ENCODE measurements around the gene GRIPAP1. TPM values are rescaled to one million over a fixed set of nuclear protein-coding genes. Genes with fewer than 3 reads are reported as not detected.
A peak's percentile ranks its signal among the peaks of the same experiment; 100 is the strongest.

The GRIPAP1 gene
- polyA plus RNA-seq, 1 experiment, result 23.5 TPM

GRCh38 chrX:48956728-48957414 lies 45.2 kb downstream of the GRIPAP1 start:
- no peaks in the 10 kb centered on the region for H3K27me3 ChIP-seq (ENCODE audit: control insufficient read depth, insufficient read depth, low read length)
- no peak for DNase-seq (ENCODE audit: low read depth)
- ChIA-PET POLR2A (interaction anchor here (0.6 kb wide), 1 partner anchor 46 kb away, joined by 4 read pairs; no protein-coding TSS in a partner anchor), CTCF (no interaction called here)
- peaks cover 7% of the 10 kb centered on the region for H3K36me3 ChIP-seq (ENCODE audit: control insufficient read depth, insufficient read depth, low read length)
- H3K4me3 ChIP-seq (ENCODE audit: low read depth, low read length), result peak overlapping the region; percentile 73
- TF ChIP-seq, protein P1, sequence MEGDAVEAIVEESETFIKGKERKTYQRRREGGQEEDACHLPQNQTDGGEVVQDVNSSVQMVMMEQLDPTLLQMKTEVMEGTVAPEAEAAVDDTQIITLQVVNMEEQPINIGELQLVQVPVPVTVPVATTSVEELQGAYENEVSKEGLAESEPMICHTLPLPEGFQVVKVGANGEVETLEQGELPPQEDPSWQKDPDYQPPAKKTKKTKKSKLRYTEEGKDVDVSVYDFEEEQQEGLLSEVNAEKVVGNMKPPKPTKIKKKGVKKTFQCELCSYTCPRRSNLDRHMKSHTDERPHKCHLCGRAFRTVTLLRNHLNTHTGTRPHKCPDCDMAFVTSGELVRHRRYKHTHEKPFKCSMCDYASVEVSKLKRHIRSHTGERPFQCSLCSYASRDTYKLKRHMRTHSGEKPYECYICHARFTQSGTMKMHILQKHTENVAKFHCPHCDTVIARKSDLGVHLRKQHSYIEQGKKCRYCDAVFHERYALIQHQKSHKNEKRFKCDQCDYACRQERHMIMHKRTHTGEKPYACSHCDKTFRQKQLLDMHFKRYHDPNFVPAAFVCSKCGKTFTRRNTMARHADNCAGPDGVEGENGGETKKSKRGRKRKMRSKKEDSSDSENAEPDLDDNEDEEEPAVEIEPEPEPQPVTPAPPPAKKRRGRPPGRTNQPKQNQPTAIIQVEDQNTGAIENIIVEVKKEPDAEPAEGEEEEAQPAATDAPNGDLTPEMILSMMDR (IDR thresholded peaks at IDR 0.05; ENCODE audit: insufficient read depth, low read depth, low read length), result no peak

- POLR2A ChIA-PET, result no interaction called here
- no peak for DNase-seq (ENCODE audit: low read depth)
- no peak overlapping the region for H3K4me3 ChIP-seq (ENCODE audit: low read depth, low read length)
- CTCF ChIA-PET, result no interaction called here
- TF ChIP-seq, protein P1 (IDR thresholded peaks at IDR 0.05; ENCODE audit: insufficient read depth, low read depth, low read length), result no peak
- H3K36me3 ChIP-seq (ENCODE audit: control insufficient read depth, insufficient read depth, low read length), result peaks cover 2% of the 10 kb centered on the region
- no peaks in the 10 kb centered on the region for H3K27me3 ChIP-seq (ENCODE audit: control insufficient read depth, insufficient read depth, low read length)
Observed at GRCh38 chrX:48948589-48948988, 53.5 kb downstream of the GRIPAP1 start.

DNA sequence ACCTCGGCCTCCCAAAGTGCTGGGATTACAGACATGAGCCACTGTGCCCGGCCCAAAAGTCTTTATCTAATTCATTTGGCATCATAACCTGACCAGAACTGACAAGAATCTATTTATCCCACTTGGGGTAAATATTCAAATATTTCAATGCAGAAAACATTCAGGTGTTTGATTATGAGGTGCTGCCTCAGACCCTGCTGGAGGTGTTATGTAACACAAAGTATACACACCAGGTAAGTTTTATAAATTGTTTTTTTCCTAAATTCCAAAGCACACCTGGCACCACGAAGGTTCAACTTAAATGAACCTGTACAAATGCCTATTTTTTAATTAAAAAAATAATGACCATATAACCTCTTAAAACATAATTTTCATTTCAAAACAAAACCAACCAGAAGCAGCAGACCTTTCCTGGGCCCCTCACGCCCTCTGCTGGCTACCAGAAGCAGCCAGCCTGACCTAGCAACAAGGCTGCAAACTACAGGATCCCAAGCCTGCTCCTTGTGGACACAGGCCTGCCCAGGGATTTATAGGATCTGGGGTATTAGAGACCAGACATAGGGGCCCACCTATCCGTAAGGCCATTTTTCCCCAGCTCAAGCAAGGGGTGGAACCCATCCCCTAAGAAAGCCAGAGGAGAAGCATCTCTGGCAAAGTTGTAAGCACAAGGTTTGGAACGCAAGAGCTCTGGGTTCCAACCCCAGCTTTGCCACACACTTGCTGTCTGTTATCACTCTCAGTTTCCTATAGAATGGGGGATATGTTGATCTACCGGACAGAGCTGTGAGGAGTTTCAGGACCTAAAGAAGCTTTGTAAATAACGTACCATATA lies 56.3 kb downstream of the GRIPAP1 start:
- TF ChIP-seq, protein P1 (IDR thresholded peaks at IDR 0.05; ENCODE audit: insufficient read depth, low read depth, low read length), result peak; percentile 80
- ChIA-PET POLR2A (no interaction called here), CTCF (interaction anchor here (1.0 to 1.6 kb wide), 5 partner anchors 10 to 188 kb away, joined by 3 to 5 read pairs (median 4); no protein-coding TSS in a partner anchor)

GRCh38 chrX:48942895-48943294 lies 59.2 kb downstream of the GRIPAP1 start:
- ChIA-PET POLR2A (no interaction called here), CTCF (no interaction called here)
- Histone ChIP-seq H3K4me3 (ENCODE audit: low read depth, low read length) (no peak overlapping the region), H3K27me3 (ENCODE audit: control insufficient read depth, insufficient read depth, low read length) (no peaks in the 10 kb centered on the region), H3K36me3 (ENCODE audit: control insufficient read depth, insufficient read depth, low read length) (peaks cover 7% of the 10 kb centered on the region)
- DNase-seq (ENCODE audit: low read depth), result no peak
- TF ChIP-seq, protein P1 (IDR thresholded peaks at IDR 0.05; ENCODE audit: insufficient read depth, low read depth, low read length), result no peak

More for the DNA sequence above, 56.3 kb downstream of the GRIPAP1 start:
- Histone ChIP-seq H3K4me3 (ENCODE audit: low read depth, low read length) (no peak overlapping the region), H3K36me3 (ENCODE audit: control insufficient read depth, insufficient read depth, low read length) (peaks cover 6% of the 10 kb centered on the region), H3K27me3 (ENCODE audit: control insufficient read depth, insufficient read depth, low read length) (no peaks in the 10 kb centered on the region)
- no peak for DNase-seq (ENCODE audit: low read depth)

- CTCF ChIA-PET, result no interaction called here
- DNase-seq (ENCODE audit: low read depth), result no peak
- POLR2A ChIA-PET, result no interaction called here
- Histone ChIP-seq H3K4me3 (ENCODE audit: low read depth, low read length) (no peak overlapping the region), H3K27me3 (ENCODE audit: control insufficient read depth, insufficient read depth, low read length) (no peaks in the 10 kb centered on the region), H3K36me3 (ENCODE audit: control insufficient read depth, insufficient read depth, low read length) (peaks cover 7% of the 10 kb centered on the region)
- TF ChIP-seq, protein P1 (IDR thresholded peaks at IDR 0.05; ENCODE audit: insufficient read depth, low read depth, low read length), result no peak
Observed at GRCh38 chrX:48940404-48940955, 61.6 kb downstream of the GRIPAP1 start.

Data from BJ (cell line).